ENCODE results near the gene METTL4. TPM values are rescaled to one million over a fixed set of nuclear protein-coding genes. Genes with fewer than 3 reads are reported as not detected.

The METTL4 gene
- total and polyA plus RNA-seq, 9 of the 15 experiments (the other 6 are each of a cell fraction or from before 2014, with no cell fraction given) = 7.9 to 32.8 (median 22.1) TPM

DNA sequence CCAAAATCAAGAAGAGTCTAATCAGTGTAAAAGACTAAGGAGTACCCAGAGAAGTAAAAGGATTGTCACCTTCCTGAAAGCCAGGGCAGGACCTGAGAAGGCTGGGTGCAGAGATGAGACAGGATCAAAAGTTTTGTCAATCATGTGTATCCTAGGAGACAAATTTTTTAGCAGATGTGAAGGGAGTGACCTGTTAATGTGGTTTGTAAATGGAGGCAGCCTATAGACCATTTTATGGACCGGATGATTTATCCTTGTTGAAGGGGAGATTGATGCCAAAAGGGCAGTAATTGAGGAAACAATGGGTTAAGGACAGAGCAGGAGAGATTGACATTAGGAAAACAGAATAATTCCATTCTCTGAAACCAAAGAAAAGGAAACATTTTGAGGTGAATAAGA, 865 bp upstream of the METTL4 start (continued):
- TF ChIP-seq HMGN3 (IDR thresholded peaks at IDR 0.05; ENCODE audit: borderline replicate concordance, extremely low read depth, insufficient read length, low read depth, low read length) (no peak), ILF3 (IDR thresholded peaks at IDR 0.05; ENCODE audit: borderline replicate concordance) (0 out of 2 replicates have a peak, but pooled peaks have one; percentile 78), EHMT2 (IDR thresholded peaks at IDR 0.05) (0 out of 2 replicates have a peak, but pooled peaks have one; percentile 2), CHD1 (IDR thresholded peaks at IDR 0.05; ENCODE audit: low read length) (peak; percentile 30), ETV1 (tag; conservative IDR thresholded peaks at IDR 0.05; ENCODE audit: low read depth) (0 out of 2 replicates have a peak, but pooled peaks have one; percentile 17), SMAD2 (IDR thresholded peaks at IDR 0.05; ENCODE audit: low read depth, low read length) (no peak), CCNT2 (IDR thresholded peaks at IDR 0.05; ENCODE audit: borderline replicate concordance, extremely low read depth, insufficient read length, low read depth, low read length) (no peak), RFX1 (IDR thresholded peaks at IDR 0.05) (peak; percentile 49), SIN3B (IDR thresholded peaks at IDR 0.05; ENCODE audit: low read depth) (0 out of 2 replicates have a peak, but pooled peaks have one; percentile 4)

DNA sequence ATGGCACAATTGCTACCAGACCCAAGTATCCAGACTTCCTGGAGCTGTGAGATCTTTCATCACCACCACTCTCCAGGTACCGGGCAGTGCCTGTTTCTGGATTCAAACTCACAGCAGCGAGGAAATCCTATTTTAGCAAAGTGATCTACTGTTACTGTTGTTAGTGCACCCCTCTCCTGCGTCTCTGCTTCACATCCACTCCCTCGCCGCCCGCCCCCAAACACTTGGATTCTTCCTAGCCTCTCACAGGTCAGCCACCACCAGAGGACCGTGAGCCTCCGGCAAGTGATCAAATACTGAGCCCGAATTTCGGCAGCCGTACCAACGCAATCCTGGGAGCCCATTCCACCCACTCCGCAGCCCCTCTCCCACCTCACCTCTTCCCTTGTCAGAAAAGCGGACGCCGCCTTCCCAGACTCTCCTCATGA, 519 bp downstream of the METTL4 start:
- in situ Hi-C loops (cut with MboI) = no loop called here
- Histone ChIP-seq H3K4me3 (peak overlapping the region; percentile 61), H3K9ac (ENCODE audit: insufficient read depth in 1 of 2, low read depth in 2 of 2, low read length in 2 of 2) (peak overlapping the region; percentile 96 to 100), H3K27ac (ENCODE audit: extremely low read depth, low read depth, low read length) (peak overlapping the region; percentile 98), H3K27me3 (ENCODE audit: control insufficient read depth in 2 of 2, insufficient read depth in 2 of 2, low read length in 2 of 2) (no peaks in the 10 kb centered on the region), H3K4me1 (replicated peaks in 1 of 2; ENCODE audit: control insufficient read depth in 2 of 2, insufficient read depth in 2 of 2, low read length in 2 of 2) (peaks cover 10 to 18% of the 10 kb centered on the region in 2 experiments; a peak in 3 of 5 replicates), H3K9me1 (ENCODE audit: control insufficient read depth, insufficient read depth, low read length) (no peaks in the 10 kb centered on the region), H3K9me3 (replicated peaks; ENCODE audit: control insufficient read depth, insufficient read depth, low read depth, low read length) (no peaks in the 10 kb centered on the region), H4K20me1 (replicated peaks; ENCODE audit: control insufficient read depth, insufficient read depth, low read length) (no peaks in the 10 kb centered on the region), H3K79me2 (ENCODE audit: control insufficient read depth, insufficient read depth, low read length) (peaks cover 78% of the 10 kb centered on the region), H3K36me3 (ENCODE audit: control insufficient read depth, insufficient read depth, low read length) (peaks cover 28% of the 10 kb centered on the region), H2AFZ (ENCODE audit: low read depth, low read length) (peak overlapping the region; percentile 99), H3K4me2 (ENCODE audit: insufficient read depth, low read length) (peak overlapping the region; percentile 92)
- FAIRE-seq (no peak), DNase-seq (ENCODE audit: extremely low read depth in 1 of 4, low spot score in 3 of 4) (peak; percentile 78 to 86 (median 82)), ATAC-seq (peak; percentile 75)
- ChIA-PET CTCF (ENCODE audit: low intra/inter-chr PET ratio) (no interaction called here), POLR2A (interaction anchor here (0.6 to 4.5 kb wide), 9 partner anchors 8 to 424 kb away, joined by 3 to 18 read pairs (median 3); no protein-coding TSS in a partner anchor)
- intact Hi-C loops (cut with micrococcal nuclease) = loop anchor here (5.0 kb wide), 1 partner anchor 87 kb away; the partner anchor contains the start of gene SMCHD1
- 0% methylated on average over 16 of the region's 16 CpGs for WGBS (ENCODE audit: insufficient coverage, low coverage, missing lambda C conversion rate)
- TSS peak; percentile 70 for BruUV-seq (replicated peaks)
- TF ChIP-seq HNRNPK (IDR thresholded peaks at IDR 0.05; ENCODE audit: low read depth, low read length, poor library complexity, severe bottlenecking) = no peak
- peak in 1 of 2 experiments; percentile 37; a peak in 1 of 4 replicates for TF ChIP-seq ARNT (IDR thresholded peaks at IDR 0.05)
- no peak for TF ChIP-seq SRSF9 (IDR thresholded peaks at IDR 0.05; ENCODE audit: borderline replicate concordance, low read depth, low read length)
- TF ChIP-seq, protein P1, sequence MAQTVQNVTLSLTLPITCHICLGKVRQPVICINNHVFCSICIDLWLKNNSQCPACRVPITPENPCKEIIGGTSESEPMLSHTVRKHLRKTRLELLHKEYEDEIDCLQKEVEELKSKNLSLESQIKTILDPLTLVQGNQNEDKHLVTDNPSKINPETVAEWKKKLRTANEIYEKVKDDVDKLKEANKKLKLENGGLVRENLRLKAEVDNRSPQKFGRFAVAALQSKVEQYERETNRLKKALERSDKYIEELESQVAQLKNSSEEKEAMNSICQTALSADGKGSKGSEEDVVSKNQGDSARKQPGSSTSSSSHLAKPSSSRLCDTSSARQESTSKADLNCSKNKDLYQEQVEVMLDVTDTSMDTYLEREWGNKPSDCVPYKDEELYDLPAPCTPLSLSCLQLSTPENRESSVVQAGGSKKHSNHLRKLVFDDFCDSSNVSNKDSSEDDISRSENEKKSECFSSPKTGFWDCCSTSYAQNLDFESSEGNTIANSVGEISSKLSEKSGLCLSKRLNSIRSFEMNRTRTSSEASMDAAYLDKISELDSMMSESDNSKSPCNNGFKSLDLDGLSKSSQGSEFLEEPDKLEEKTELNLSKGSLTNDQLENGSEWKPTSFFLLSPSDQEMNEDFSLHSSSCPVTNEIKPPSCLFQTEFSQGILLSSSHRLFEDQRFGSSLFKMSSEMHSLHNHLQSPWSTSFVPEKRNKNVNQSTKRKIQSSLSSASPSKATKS (CRISPR knock-in tag; IDR thresholded peaks at IDR 0.05) = no peak
- TF ChIP-seq, protein P2, sequence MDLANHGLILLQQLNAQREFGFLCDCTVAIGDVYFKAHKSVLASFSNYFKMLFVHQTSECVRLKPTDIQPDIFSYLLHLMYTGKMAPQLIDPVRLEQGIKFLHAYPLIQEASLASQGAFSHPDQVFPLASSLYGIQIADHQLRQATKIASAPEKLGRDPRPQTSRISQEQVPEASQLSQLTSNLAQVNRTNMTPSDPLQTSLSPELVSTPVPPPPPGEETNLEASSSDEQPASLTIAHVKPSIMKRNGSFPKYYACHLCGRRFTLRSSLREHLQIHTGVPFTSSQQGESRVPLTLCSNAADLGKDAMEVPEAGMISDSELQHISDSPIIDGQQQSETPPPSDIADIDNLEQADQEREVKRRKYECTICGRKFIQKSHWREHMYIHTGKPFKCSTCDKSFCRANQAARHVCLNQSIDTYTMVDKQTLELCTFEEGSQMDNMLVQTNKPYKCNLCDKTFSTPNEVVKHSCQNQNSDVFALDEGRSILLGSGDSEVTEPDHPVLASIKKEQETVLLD (IDR thresholded peaks at IDR 0.05) = no peak
- TF ChIP-seq, protein P3, sequence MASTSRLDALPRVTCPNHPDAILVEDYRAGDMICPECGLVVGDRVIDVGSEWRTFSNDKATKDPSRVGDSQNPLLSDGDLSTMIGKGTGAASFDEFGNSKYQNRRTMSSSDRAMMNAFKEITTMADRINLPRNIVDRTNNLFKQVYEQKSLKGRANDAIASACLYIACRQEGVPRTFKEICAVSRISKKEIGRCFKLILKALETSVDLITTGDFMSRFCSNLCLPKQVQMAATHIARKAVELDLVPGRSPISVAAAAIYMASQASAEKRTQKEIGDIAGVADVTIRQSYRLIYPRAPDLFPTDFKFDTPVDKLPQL (IDR thresholded peaks at IDR 0.05; ENCODE audit: extremely low read depth, insufficient read length) = no peak
- TF ChIP-seq HSF4 (CRISPR knock-in tag; IDR thresholded peaks at IDR 0.05; ENCODE audit: borderline replicate concordance) = no peak

Measured in K562 (cell line).